Measurements from ENCODE around the gene NDRG3.

Gene NDRG3

GRCh38 chr20:36786246-36786645 is 40.4 kb upstream of the NDRG3 start:
- Histone ChIP-seq H3K36me3 (ENCODE audit: insufficient read depth, low read length) (peaks cover 12% of the 10 kb centered on the region; the same call in 1 of the 2 replicates), H4K20me1 (ENCODE audit: insufficient read depth, low read length) (no peaks in the 10 kb centered on the region), H3K9ac (ENCODE audit: low read length) (no peak overlapping the region), H3K9me3 (ENCODE audit: low read length) (no peaks in the 10 kb centered on the region), H3K4me1 (ENCODE audit: insufficient read depth, low read length, severe bottlenecking) (no peaks in the 10 kb centered on the region), H3K4me2 (ENCODE audit: low read length) (no peak overlapping the region), H3K79me2 (ENCODE audit: insufficient read depth, low read length) (no peaks in the 10 kb centered on the region), H3K4me3 (ENCODE audit: low read depth, low read length, poor library complexity, severe bottlenecking) (no peak overlapping the region), H2AFZ (ENCODE audit: low read length) (no peak overlapping the region), H3K27me3 (ENCODE audit: insufficient read depth, low read length) (no peaks in the 10 kb centered on the region), H3F3A (ENCODE audit: insufficient read depth, low read length) (no peaks in the 10 kb centered on the region), H3K9me2 (ENCODE audit: low read depth, low read length) (no peaks in the 10 kb centered on the region), H3K27ac (ENCODE audit: low read depth, low read length, poor library complexity, severe bottlenecking) (no peak overlapping the region)
- TF ChIP-seq EZH2 (IDR thresholded peaks at IDR 0.05; ENCODE audit: borderline replicate concordance, low read length) (no peak), CTCF (IDR thresholded peaks at IDR 0.05; ENCODE audit: low read length) (no peak)

- Histone ChIP-seq H4K20me1 (ENCODE audit: insufficient read depth, low read length) (no peaks in the 10 kb centered on the region), H3K9me2 (ENCODE audit: low read depth, low read length) (no peaks in the 10 kb centered on the region), H3K9me3 (ENCODE audit: low read length) (no peaks in the 10 kb centered on the region), H2AFZ (ENCODE audit: low read length) (no peak overlapping the region), H3K79me2 (ENCODE audit: insufficient read depth, low read length) (no peaks in the 10 kb centered on the region), H3F3A (ENCODE audit: insufficient read depth, low read length) (no peaks in the 10 kb centered on the region), H3K27me3 (ENCODE audit: insufficient read depth, low read length) (no peaks in the 10 kb centered on the region), H3K4me1 (ENCODE audit: insufficient read depth, low read length, severe bottlenecking) (no peaks in the 10 kb centered on the region), H3K4me3 (ENCODE audit: low read depth, low read length, poor library complexity, severe bottlenecking) (no peak overlapping the region), H3K4me2 (ENCODE audit: low read length) (no peak overlapping the region), H3K9ac (ENCODE audit: low read length) (no peak overlapping the region), H3K27ac (ENCODE audit: low read depth, low read length, poor library complexity, severe bottlenecking) (no peak overlapping the region), H3K36me3 (ENCODE audit: insufficient read depth, low read length) (peaks cover 11% of the 10 kb centered on the region; the same call in 1 of the 2 replicates)
- no peak for TF ChIP-seq CTCF (IDR thresholded peaks at IDR 0.05; ENCODE audit: low read length)
- TF ChIP-seq EZH2 (IDR thresholded peaks at IDR 0.05; ENCODE audit: borderline replicate concordance, low read length), result no peak
Measured at GRCh38 chr20:36785308-36785707, 39.4 kb upstream of the NDRG3 start.

GRCh38 chr20:36784900-36785299 is 39.0 kb upstream of the NDRG3 start:
- no peak overlapping the region for H3K4me3 ChIP-seq (ENCODE audit: low read depth, low read length, poor library complexity, severe bottlenecking)
- H3K9ac ChIP-seq (ENCODE audit: low read length), result no peak overlapping the region
- no peak overlapping the region for H3K4me2 ChIP-seq (ENCODE audit: low read length)
- H3F3A ChIP-seq (ENCODE audit: insufficient read depth, low read length), result no peaks in the 10 kb centered on the region
- no peaks in the 10 kb centered on the region for H3K9me2 ChIP-seq (ENCODE audit: low read depth, low read length)
- TF ChIP-seq CTCF (IDR thresholded peaks at IDR 0.05; ENCODE audit: low read length), result no peak
- no peak for TF ChIP-seq EZH2 (IDR thresholded peaks at IDR 0.05; ENCODE audit: borderline replicate concordance, low read length)
- no peaks in the 10 kb centered on the region for H3K9me3 ChIP-seq (ENCODE audit: low read length)
- no peaks in the 10 kb centered on the region for H3K27me3 ChIP-seq (ENCODE audit: insufficient read depth, low read length)
- H3K27ac ChIP-seq (ENCODE audit: low read depth, low read length, poor library complexity, severe bottlenecking), result no peak overlapping the region
- H4K20me1 ChIP-seq (ENCODE audit: insufficient read depth, low read length), result no peaks in the 10 kb centered on the region
- H2AFZ ChIP-seq (ENCODE audit: low read length), result no peak overlapping the region
- peaks cover 11% of the 10 kb centered on the region; the same call in 1 of the 2 replicates for H3K36me3 ChIP-seq (ENCODE audit: insufficient read depth, low read length)
- H3K4me1 ChIP-seq (ENCODE audit: insufficient read depth, low read length, severe bottlenecking), result no peaks in the 10 kb centered on the region
- no peaks in the 10 kb centered on the region for H3K79me2 ChIP-seq (ENCODE audit: insufficient read depth, low read length)

Data from OCI-LY1 (cell line).